HG03442 (cell line): ENCODE measurements around the gene KRTAP19-3.
"Not testable (repeated sequence)": the region's sequence is repeated elsewhere in the genome, so short reads cannot be mapped to it uniquely, and the experiment has no call there.

Experiments
- ATAC-seq: cut with Tn5 transposase; IDR thresholded peaks from one replicate; pipeline ENCODE4 v1.9.1; 2021; ENCODE audit warnings: mild to moderate bottlenecking, moderate library complexity; ENCODE audit not compliant: unreplicated experiment

The KRTAP19-3 gene

DNA sequence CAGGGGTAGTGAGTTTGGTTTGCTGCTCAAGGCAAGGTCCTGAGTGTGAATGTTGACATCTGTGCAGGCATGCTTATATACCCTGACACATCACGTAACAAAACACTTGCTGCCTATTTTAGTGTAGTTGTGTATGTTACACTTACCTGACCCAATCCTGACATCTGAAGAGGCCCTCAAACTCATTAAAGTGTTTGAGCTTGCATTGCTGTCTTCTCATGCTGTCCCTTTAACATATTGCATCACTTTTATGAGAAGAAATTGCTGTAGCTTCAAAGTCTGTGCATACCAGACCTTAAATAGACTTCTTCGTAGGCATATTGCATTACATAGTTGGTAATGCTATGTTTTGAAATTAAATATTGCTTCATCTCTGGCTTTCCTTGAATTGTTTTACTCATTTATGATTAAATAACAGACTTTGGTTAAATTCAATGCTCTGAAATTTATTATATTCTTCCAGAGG, at the start of gene KRTAP19-3:
KRTAP19-3 (minus strand) TSS at position 51 of the 466 bp plus-strand sequence. CDS start 56 bp downstream, outside the sequence.
- ATAC-seq = no peak

GRCh38 chr21:30518876-30519275, 27.1 kb upstream of the KRTAP19-3 start:
- no peak for ATAC-seq

DNA sequence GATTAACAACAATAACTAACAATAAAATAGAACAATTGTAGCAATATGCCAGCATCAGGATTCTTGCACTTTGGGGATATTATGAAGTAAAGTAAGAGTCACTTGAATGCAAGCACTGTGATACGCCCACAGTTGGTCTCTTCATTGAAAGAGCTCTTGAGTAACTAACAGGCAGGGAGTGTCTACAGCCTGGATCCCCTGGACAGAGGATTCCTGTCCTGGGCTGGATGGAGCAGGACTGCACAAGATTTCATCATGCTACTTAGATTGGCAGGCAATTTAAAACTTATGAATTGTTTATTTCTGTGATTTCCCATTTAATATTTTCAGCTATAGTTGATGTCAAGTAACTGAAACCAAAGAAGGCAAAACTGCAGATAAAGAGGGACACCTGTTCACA, 23.9 kb upstream of the KRTAP19-3 start:
- ATAC-seq = no peak

GRCh38 chr21:30505621-30506205, 13.9 kb upstream of the KRTAP19-3 start:
- not testable (repeated sequence) for ATAC-seq

DNA sequence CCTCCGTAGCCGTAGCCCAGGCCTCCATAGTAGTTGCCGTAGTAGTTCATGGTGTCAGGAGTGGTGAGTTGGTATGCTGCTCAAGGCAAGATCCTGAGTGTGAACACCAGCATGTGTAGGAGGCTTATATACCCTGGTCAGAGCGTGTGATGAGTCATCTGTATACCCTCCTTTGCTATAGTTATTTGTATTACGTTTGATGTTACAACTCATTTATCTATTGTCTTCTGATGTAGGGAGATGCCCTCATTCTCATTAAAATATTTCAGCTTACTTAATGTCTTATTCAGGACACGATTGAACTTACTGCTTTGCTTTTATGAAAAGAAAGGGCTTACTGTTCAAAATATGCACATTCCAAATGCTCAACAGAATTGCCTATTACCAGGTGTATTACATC, 10.2 kb upstream of the KRTAP19-3 start, which contains the start of gene KRTAP19-5:
KRTAP19-5 (minus strand) TSS at position 101 of the 400 bp plus-strand sequence; CDS start at position 50, 51 bp downstream.
- ATAC-seq = no peak

DNA sequence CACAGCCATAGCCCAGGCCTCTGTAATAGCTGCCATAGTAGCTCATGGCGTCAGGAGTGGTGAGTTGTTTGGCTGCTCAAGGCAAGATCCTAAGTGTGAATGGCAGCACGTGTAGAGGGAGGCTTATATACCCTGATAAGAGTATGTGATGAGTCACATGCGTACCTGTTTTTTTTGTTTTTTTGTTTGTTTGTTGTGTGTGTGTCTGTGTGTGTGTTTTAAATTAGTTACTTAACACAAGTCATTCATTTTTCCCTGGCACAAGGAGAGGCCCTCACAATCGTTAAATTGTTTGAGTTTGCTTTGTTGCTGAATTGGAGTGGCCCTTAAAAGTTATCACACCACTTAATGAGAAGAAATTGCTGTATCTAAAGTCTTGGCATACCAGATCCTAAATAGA, 5.3 kb upstream of the KRTAP19-3 start, which contains the start of gene KRTAP19-4:
KRTAP19-4 (minus strand) TSS at position 101 of the 400 bp plus-strand sequence; CDS start at position 46, 55 bp downstream.
- ATAC-seq = no peak

DNA sequence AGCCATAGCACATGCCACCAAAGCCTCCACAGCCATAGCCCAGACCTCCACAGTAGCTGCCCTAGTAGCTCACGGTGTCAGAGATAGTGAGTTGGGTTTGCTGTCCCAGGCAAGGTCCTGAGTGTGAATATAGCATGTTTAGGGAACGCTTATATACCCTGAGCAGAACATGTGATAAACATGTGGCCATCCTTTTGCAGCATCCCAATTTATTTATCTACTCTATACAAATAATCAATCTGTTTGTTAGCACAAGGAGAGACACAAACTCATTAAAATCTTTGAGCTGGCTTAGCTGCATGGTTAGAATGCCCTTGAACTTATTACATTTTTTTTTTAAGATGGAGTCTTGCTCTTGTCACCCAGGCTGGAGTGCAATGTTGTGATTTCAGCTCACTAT, 4.5 kb downstream of the KRTAP19-3 start, which contains the start of gene KRTAP19-2:
KRTAP19-2 (minus strand) TSS at position 101 of the 400 bp plus-strand sequence; CDS start at position 13, 88 bp downstream.
- no peak for ATAC-seq

- no peak for ATAC-seq
These were observed 5.6 kb downstream of the KRTAP19-3 start for GRCh38 chr21:30486180-30486579.

- no peak for ATAC-seq
These were observed 9.7 kb downstream of the KRTAP19-3 start for GRCh38 chr21:30482130-30482529.

DNA sequence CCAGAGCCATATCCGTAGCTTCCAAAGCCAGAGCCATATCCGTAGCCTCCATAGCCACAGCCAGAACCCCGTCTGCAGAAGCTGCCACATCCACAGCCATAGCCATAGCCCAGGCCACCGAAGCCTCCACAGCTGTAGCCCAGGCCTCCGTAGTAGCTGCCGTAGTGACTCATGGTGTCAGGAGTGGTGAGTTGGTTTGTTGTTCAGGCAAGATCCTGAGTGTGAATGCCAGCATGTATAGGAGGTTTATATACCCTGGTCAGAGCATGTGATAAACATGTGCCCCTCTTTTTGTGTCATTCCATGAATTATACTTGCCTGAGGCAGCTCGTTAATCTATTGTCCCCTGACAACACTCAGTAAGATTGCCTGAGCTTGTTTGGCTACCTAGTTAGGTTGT, 11.7 kb downstream of the KRTAP19-3 start, which contains the start of gene KRTAP19-1:
KRTAP19-1 (minus strand) TSS at position 223 of the 400 bp plus-strand sequence; CDS start at position 173, 50 bp downstream.
- ATAC-seq = no peak

DNA sequence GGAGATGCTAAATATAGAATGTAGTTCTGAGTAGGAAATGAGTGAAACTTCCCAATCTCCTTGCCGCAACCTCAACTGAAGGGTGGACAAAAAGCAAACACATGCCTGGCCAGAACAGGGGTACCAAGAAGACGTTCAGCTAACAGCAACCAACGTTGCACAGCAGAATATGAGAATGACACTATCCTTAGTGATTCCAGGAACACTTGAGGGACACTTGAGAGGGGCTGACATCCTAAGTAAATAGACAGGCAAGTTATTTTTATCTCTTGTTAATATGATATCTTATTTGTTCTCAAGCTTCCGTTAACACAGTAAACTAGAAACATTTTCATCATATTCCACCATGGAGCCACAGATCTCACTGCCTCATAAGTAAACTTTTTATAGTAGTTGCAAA, 12.6 kb downstream of the KRTAP19-3 start:
- ATAC-seq = no peak

DNA sequence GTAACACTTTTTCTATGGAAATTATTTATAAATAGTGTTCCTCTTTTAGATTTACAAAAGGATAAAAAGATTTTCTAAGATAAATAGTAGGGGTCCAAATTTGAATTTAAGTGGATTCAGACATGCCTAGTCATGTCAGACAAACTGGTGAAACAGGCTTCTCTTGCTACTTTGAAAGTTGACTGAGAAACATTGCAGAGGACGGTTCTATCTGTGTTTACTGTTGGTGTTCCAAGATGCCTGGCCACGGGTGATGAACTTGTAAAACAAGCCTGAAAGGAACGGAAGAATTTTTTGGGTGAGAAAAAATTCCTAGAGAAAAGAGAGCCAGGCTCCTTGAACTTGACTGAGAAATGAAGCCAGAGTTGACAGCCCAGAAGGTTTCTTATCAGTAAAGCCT, 13.8 kb downstream of the KRTAP19-3 start:
- no peak for ATAC-seq

DNA sequence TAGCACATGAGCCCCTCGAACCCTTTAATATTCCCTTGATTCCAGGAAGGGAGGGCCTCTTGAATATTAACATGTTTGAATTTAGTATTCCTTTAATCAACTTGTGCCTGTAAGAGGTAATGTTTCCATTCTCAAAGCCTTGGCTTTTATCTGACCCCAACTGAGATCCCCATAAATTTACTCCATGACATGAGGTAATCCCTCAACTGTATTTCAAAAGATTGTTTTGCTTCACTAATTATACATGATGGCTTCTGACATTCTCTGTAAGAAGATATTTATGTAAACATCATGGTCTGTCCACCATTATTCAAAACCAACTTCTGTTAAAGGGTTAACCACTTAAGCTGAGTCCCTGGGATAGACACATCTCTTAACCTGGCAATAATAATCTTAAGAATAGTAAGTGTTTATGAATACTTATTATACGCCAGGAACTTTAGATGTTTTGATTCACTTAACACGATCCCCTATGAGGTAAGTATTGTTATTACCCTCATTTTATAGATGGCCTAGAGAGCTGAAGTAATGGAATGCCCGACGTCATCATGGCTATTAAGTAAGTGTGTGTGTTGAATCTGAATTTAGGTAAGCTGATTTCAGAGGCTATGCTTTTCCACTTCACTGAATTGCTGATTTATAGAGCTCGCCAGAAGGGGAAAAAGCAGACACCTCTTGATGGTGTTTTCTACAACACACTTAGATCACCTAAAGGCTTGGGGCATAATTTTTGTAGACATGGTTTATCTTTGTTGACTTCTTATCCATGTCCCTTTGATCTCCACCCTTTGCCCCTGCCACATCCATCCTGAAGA, 22.7 kb downstream of the KRTAP19-3 start:
- ATAC-seq = no peak

DNA sequence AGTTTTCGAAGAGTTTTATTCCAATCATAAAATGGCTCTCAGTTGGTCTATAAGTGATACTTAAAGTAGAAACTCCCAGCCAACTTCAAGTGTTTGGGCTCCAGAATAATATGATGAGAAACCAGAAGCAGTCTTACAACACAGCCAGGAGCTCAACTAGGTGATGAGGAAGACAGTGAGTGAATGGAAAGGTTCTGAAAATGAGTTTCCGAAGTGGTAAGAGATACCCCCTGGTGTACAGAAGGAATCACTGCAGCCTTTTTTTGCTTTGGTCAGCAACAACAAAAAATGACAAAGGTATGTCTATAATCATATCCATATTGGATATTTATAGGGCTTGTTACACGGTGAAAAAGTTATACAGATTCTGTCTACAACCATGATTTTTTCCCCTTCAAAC, 28.1 kb downstream of the KRTAP19-3 start:
- ATAC-seq = no peak

DNA sequence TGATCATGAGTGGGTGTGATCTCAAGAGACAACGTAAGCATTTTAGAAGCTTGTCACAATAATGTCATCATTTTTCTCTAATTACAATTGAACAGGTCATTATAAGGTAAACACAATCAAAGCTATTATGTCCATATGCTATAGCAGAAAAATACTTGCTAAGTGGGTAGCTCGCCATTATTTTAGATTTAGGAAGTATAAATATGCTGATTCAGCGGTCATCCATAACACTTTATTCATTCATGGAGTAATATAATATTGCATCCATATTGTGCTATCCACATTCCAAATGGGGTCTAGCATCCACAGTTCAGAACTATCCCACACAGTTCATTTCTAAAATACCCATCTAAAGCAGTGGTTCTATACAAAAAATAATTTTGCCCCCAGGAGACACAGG, 43.3 kb downstream of the KRTAP19-3 start:
- ATAC-seq = no peak

GRCh38 chr21:30447056-30447455, 44.8 kb downstream of the KRTAP19-3 start:
- ATAC-seq = no peak

GRCh38 chr21:30444204-30444603, 47.6 kb downstream of the KRTAP19-3 start:
- no peak for ATAC-seq

- no peak for ATAC-seq
These were observed 48.6 kb downstream of the KRTAP19-3 start for GRCh38 chr21:30443226-30443625.
